Measurements from ENCODE around the gene ZNF804A.

ZNF804A gene

GRCh38 chr2:184971546-184972068 is 373.3 kb downstream of the ZNF804A start:
- no peak for DNase-seq

Measured in activated naive CD4-positive, alpha-beta T cell (primary cell).